ENCODE measurements around the gene STAT3. TPM values are rescaled to one million over a fixed set of nuclear protein-coding genes. Genes with fewer than 3 reads are reported as not detected.
A peak's percentile ranks its signal among the peaks of the same experiment; 100 is the strongest.

STAT3 gene
- total RNA-seq, 5 donors from 2014 or later (not counting 1 experiment from before 2014, with no cell fraction given) = 113 to 242 (median 129) TPM

- CTCF ChIA-PET = no interaction called here
- Mint-ChIP-seq H3K4me3 (no peak overlapping the region), H3K27ac (peak overlapping the region in 1 of 2 donors; percentile 69), H3K4me1 (peaks cover 28 to 39% (median 35%) of the 10 kb centered on the region in 3 donors), H3K27me3 (no peaks in the 10 kb centered on the region), H3K9me3 (no peaks in the 10 kb centered on the region), H3K36me3 (no peaks in the 10 kb centered on the region)
- Histone ChIP-seq H3K9me3 (no peaks in the 10 kb centered on the region), H3K4me1 (ENCODE audit: control insufficient read depth in 1 of 2, extremely low read depth in 1 of 2, insufficient read depth in 2 of 2, low read length in 2 of 2) (peaks cover under 1 to 26% of the 10 kb centered on the region in 2 experiments), H3K4me3 (ENCODE audit: control insufficient read depth in 1 of 2, extremely low read depth in 1 of 2, low read length in 1 of 2) (no peak overlapping the region), H3K27ac (ENCODE audit: low read length) (no peak overlapping the region), H3K27me3 (replicated peaks in 1 of 2; ENCODE audit: control insufficient read depth in 2 of 2, extremely low read depth in 1 of 2, insufficient read depth in 2 of 2, low read length in 1 of 2) (no peaks in the 10 kb centered on the region), H3K36me3 (ENCODE audit: control insufficient read depth in 2 of 2, extremely low read depth in 1 of 2, insufficient read depth in 1 of 2, low read length in 1 of 2) (no peaks in the 10 kb centered on the region)
- whole genome bisulfite sequencing (ENCODE audit: insufficient coverage) = 95% methylated on average over 4 of the region's 7 CpGs
- DNase-seq (peak in 1 of 35 experiments; percentile 10), ATAC-seq (replicated peaks in 1 of 4) (no peak)
- POLR2A ChIA-PET = interaction anchor here in 1 of 2 donors (0.6 kb wide), 1 partner anchor 30 kb away, joined by 5 read pairs; no protein-coding TSS in a partner anchor
These were observed 106.6 kb downstream of the STAT3 start for GRCh38 chr17:42281571-42282096.

GRCh38 chr17:42279776-42280630 is 108.2 kb downstream of the STAT3 start:
- CTCF ChIA-PET = interaction anchor here in 1 of 2 donors (0.7 to 1.1 kb wide), 2 partner anchors 30 to 31 kb away, joined by 3 read pairs; no protein-coding TSS in a partner anchor
- H3K9me3 Mint-ChIP-seq = no peaks in the 10 kb centered on the region

GRCh38 chr17:42277342-42277712 is 110.9 kb downstream of the STAT3 start:
- Mint-ChIP-seq H3K9me3 (no peaks in the 10 kb centered on the region), H3K27ac (peak overlapping the region; percentile 89 to 95), H3K4me1 (peaks cover 35 to 48% (median 38%) of the 10 kb centered on the region in 3 donors), H3K36me3 (peaks cover 3% of the 10 kb centered on the region), H3K27me3 (no peaks in the 10 kb centered on the region), H3K4me3 (peak overlapping the region; percentile 80 to 87 (median 86))
- no peak overlapping the region for H3K4me3 ChIP-seq (ENCODE audit: control insufficient read depth in 1 of 2, extremely low read depth in 1 of 2, low read length in 1 of 2)
- DNase-seq = no peak
- no peaks in the 10 kb centered on the region for H3K9me3 ChIP-seq
- ChIA-PET CTCF (interaction anchor here (0.6 to 0.8 kb wide), 5 partner anchors 10 to 445 kb away, joined by 3 read pairs; no protein-coding TSS in a partner anchor), POLR2A (interaction anchor here (0.6 to 1.0 kb wide), 3 partner anchors 29 to 33 kb away, joined by 3 read pairs; no protein-coding TSS in a partner anchor)
- WGBS (ENCODE audit: insufficient coverage) = 73% methylated on average over 5 of the region's 6 CpGs
- H3K4me1 ChIP-seq (ENCODE audit: control insufficient read depth in 1 of 2, extremely low read depth in 1 of 2, insufficient read depth in 2 of 2, low read length in 2 of 2) = peaks cover 10 to 17% of the 10 kb centered on the region in 2 experiments
- ATAC-seq (replicated peaks in 1 of 4) = no peak
- H3K36me3 ChIP-seq (ENCODE audit: control insufficient read depth in 2 of 2, extremely low read depth in 1 of 2, insufficient read depth in 1 of 2, low read length in 1 of 2) = no peaks in the 10 kb centered on the region
- peak overlapping the region; percentile 65 for H3K27ac ChIP-seq (ENCODE audit: low read length)
- H3K27me3 ChIP-seq (replicated peaks in 1 of 2; ENCODE audit: control insufficient read depth in 2 of 2, extremely low read depth in 1 of 2, insufficient read depth in 2 of 2, low read length in 1 of 2) = no peaks in the 10 kb centered on the region

More at GRCh38 chr17:42279776-42280630, 108.2 kb downstream of the STAT3 start:
- H3K4me1 Mint-ChIP-seq = peaks cover 19 to 31% (median 30%) of the 10 kb centered on the region in 3 donors
- POLR2A ChIA-PET = interaction anchor here in 1 of 2 donors (0.7 kb wide), 1 partner anchor 119 kb away, joined by 3 read pairs; no protein-coding TSS in a partner anchor
- no peak overlapping the region for H3K27ac ChIP-seq (ENCODE audit: low read length)
- H3K36me3 Mint-ChIP-seq = peaks cover 3% of the 10 kb centered on the region
- DNase-seq (peak in 1 of 35 experiments; percentile 9), ATAC-seq (replicated peaks in 1 of 4) (no peak)
- H3K27ac Mint-ChIP-seq = peak overlapping the region; percentile 49 to 61
- no peak overlapping the region for H3K4me3 Mint-ChIP-seq
- no peaks in the 10 kb centered on the region for H3K9me3 ChIP-seq
- no peaks in the 10 kb centered on the region for H3K27me3 ChIP-seq (replicated peaks in 1 of 2; ENCODE audit: control insufficient read depth in 2 of 2, extremely low read depth in 1 of 2, insufficient read depth in 2 of 2, low read length in 1 of 2)
- 100% methylated on average over 1 of the region's 4 CpGs for WGBS (ENCODE audit: insufficient coverage)
- H3K4me3 ChIP-seq (ENCODE audit: control insufficient read depth in 1 of 2, extremely low read depth in 1 of 2, low read length in 1 of 2) = no peak overlapping the region
- H3K36me3 ChIP-seq (ENCODE audit: control insufficient read depth in 2 of 2, extremely low read depth in 1 of 2, insufficient read depth in 1 of 2, low read length in 1 of 2) = no peaks in the 10 kb centered on the region
- H3K4me1 ChIP-seq (ENCODE audit: control insufficient read depth in 1 of 2, extremely low read depth in 1 of 2, insufficient read depth in 2 of 2, low read length in 2 of 2) = peaks cover 0 to 13% of the 10 kb centered on the region in 2 experiments
- no peaks in the 10 kb centered on the region for H3K27me3 Mint-ChIP-seq

GRCh38 chr17:42276609-42277341 is 111.5 kb downstream of the STAT3 start:
- Histone ChIP-seq H3K36me3 (ENCODE audit: control insufficient read depth in 2 of 2, extremely low read depth in 1 of 2, insufficient read depth in 1 of 2, low read length in 1 of 2) (no peaks in the 10 kb centered on the region), H3K27me3 (replicated peaks in 1 of 2; ENCODE audit: control insufficient read depth in 2 of 2, extremely low read depth in 1 of 2, insufficient read depth in 2 of 2, low read length in 1 of 2) (no peaks in the 10 kb centered on the region), H3K4me3 (ENCODE audit: control insufficient read depth in 1 of 2, extremely low read depth in 1 of 2, low read length in 1 of 2) (peak overlapping the region; percentile 69 to 78), H3K9me3 (no peaks in the 10 kb centered on the region), H3K4me1 (ENCODE audit: control insufficient read depth in 1 of 2, extremely low read depth in 1 of 2, insufficient read depth in 2 of 2, low read length in 2 of 2) (peaks cover 12 to 22% of the 10 kb centered on the region in 2 experiments), H3K27ac (ENCODE audit: low read length) (peak overlapping the region; percentile 65)
- peak in 3 of 35 experiments; percentile 7 to 51 (median 34) for DNase-seq
- Mint-ChIP-seq H3K27ac (peak overlapping the region; percentile 89 to 95), H3K4me1 (peaks cover 40 to 54% (median 44%) of the 10 kb centered on the region in 3 donors), H3K27me3 (no peaks in the 10 kb centered on the region), H3K4me3 (peak overlapping the region; percentile 80 to 87 (median 86)), H3K9me3 (no peaks in the 10 kb centered on the region), H3K36me3 (peaks cover 3% of the 10 kb centered on the region)
- ATAC-seq (replicated peaks in 1 of 4) = peak in 1 of 4 experiments; percentile 3
- 5% methylated on average over 39 of the region's 44 CpGs for WGBS (ENCODE audit: insufficient coverage)
- CTCF ChIA-PET = interaction anchor here (0.6 to 0.8 kb wide), 3 partner anchors 11 to 444 kb away, joined by 3 read pairs; no protein-coding TSS in a partner anchor
- POLR2A ChIA-PET = interaction anchor here (0.6 to 1.0 kb wide), 3 partner anchors 28 to 33 kb away, joined by 3 read pairs; no protein-coding TSS in a partner anchor

- H3K4me1 Mint-ChIP-seq = peaks cover 45 to 59% (median 48%) of the 10 kb centered on the region in 3 donors
- no peaks in the 10 kb centered on the region for H3K9me3 Mint-ChIP-seq
- POLR2A ChIA-PET = interaction anchor here in 1 of 2 donors (0.7 to 11.7 kb wide), 2 partner anchors 9 to 28 kb away, joined by 3 to 147 read pairs; no protein-coding TSS in a partner anchor
- no peaks in the 10 kb centered on the region for H3K27me3 Mint-ChIP-seq
- peak within 1 kb of the TSS; percentile 87 for H3K27ac ChIP-seq (ENCODE audit: low read length)
- H3K4me3 Mint-ChIP-seq = peak within 1 kb of the TSS; percentile 95 to 100 (median 96)
- peaks cover 3% of the 10 kb centered on the region for H3K36me3 Mint-ChIP-seq
- H3K36me3 ChIP-seq (ENCODE audit: control insufficient read depth in 2 of 2, extremely low read depth in 1 of 2, insufficient read depth in 1 of 2, low read length in 1 of 2) = no peaks in the 10 kb centered on the region
- under 1% methylated on average over 46 of the region's 47 CpGs for WGBS (ENCODE audit: insufficient coverage)
- DNase-seq (peak; percentile 26 to 85 (median 55)), ATAC-seq (replicated peaks in 1 of 4) (peak; percentile 51 to 75 (median 72))
- peak within 1 kb of the TSS; percentile 95 to 98 for H3K27ac Mint-ChIP-seq
- no peaks in the 10 kb centered on the region for H3K9me3 ChIP-seq
- peaks cover 12 to 27% of the 10 kb centered on the region in 2 experiments for H3K4me1 ChIP-seq (ENCODE audit: control insufficient read depth in 1 of 2, extremely low read depth in 1 of 2, insufficient read depth in 2 of 2, low read length in 2 of 2)
- peak within 1 kb of the TSS; percentile 84 to 92 for H3K4me3 ChIP-seq (ENCODE audit: control insufficient read depth in 1 of 2, extremely low read depth in 1 of 2, low read length in 1 of 2)
- H3K27me3 ChIP-seq (replicated peaks in 1 of 2; ENCODE audit: control insufficient read depth in 2 of 2, extremely low read depth in 1 of 2, insufficient read depth in 2 of 2, low read length in 1 of 2) = no peaks in the 10 kb centered on the region
- CTCF ChIA-PET = interaction anchor here in 1 of 2 donors (3.7 kb wide), 1 partner anchor 28 kb away, joined by 19 read pairs; no protein-coding TSS in a partner anchor
These were observed 112.0 kb downstream of the STAT3 start, which contains the start of gene STAT5B for GRCh38 chr17:42276359-42276608. Gene STAT5B (minus strand): TSS chr17:42276391. CDS start chr17:42232127, 44,264 bp downstream.

Data from T-cell (primary cell).